ENCODE measurements around the gene PNPLA1.

PNPLA1 gene

GRCh38 chr6:36230371-36230770 is 39.5 kb upstream of the PNPLA1 start:
- Histone ChIP-seq H3K4me1 (ENCODE audit: control insufficient read depth in 1 of 2, insufficient read depth in 2 of 2, low read length in 2 of 2) (peaks cover 11 to 24% of the 10 kb centered on the region in 2 donors), H3K9me3 (ENCODE audit: control insufficient read depth in 1 of 2, low read length in 2 of 2) (no peaks in the 10 kb centered on the region), H3K9ac (ENCODE audit: low read depth in 1 of 2, low read length in 2 of 2) (no peak overlapping the region), H3K27ac (ENCODE audit: low read depth, low read length) (no peak overlapping the region), H3K27me3 (ENCODE audit: control insufficient read depth in 1 of 2, insufficient read depth in 2 of 2, low read length in 2 of 2) (no peaks in the 10 kb centered on the region), H3K4me3 (ENCODE audit: low read depth in 1 of 2, low read length in 2 of 2) (no peak overlapping the region), H3K36me3 (ENCODE audit: control insufficient read depth in 1 of 2, insufficient read depth in 2 of 2, low read length in 2 of 2) (peaks cover 16 to 52% of the 10 kb centered on the region in 2 donors)

GRCh38 chr6:36232172-36232571 is 37.7 kb upstream of the PNPLA1 start:
- Histone ChIP-seq H3K27ac (ENCODE audit: low read depth, low read length) (no peak overlapping the region), H3K27me3 (ENCODE audit: control insufficient read depth in 1 of 2, insufficient read depth in 2 of 2, low read length in 2 of 2) (no peaks in the 10 kb centered on the region), H3K9me3 (ENCODE audit: control insufficient read depth in 1 of 2, low read length in 2 of 2) (no peaks in the 10 kb centered on the region), H3K4me1 (ENCODE audit: control insufficient read depth in 1 of 2, insufficient read depth in 2 of 2, low read length in 2 of 2) (peaks cover 11 to 15% of the 10 kb centered on the region in 2 donors), H3K9ac (ENCODE audit: low read depth in 1 of 2, low read length in 2 of 2) (no peak overlapping the region), H3K4me3 (ENCODE audit: low read depth in 1 of 2, low read length in 2 of 2) (no peak overlapping the region), H3K36me3 (ENCODE audit: control insufficient read depth in 1 of 2, insufficient read depth in 2 of 2, low read length in 2 of 2) (peaks cover 16 to 53% of the 10 kb centered on the region in 2 donors)

- Histone ChIP-seq H3K4me1 (ENCODE audit: control insufficient read depth in 1 of 2, insufficient read depth in 2 of 2, low read length in 2 of 2) (no peaks in the 10 kb centered on the region), H3K9me3 (ENCODE audit: control insufficient read depth in 1 of 2, low read length in 2 of 2) (no peaks in the 10 kb centered on the region), H3K27ac (ENCODE audit: low read depth, low read length) (no peak overlapping the region), H3K9ac (ENCODE audit: low read depth in 1 of 2, low read length in 2 of 2) (no peak overlapping the region), H3K27me3 (ENCODE audit: control insufficient read depth in 1 of 2, insufficient read depth in 2 of 2, low read length in 2 of 2) (no peaks in the 10 kb centered on the region), H3K36me3 (ENCODE audit: control insufficient read depth in 1 of 2, insufficient read depth in 2 of 2, low read length in 2 of 2) (peaks cover 6 to 29% of the 10 kb centered on the region in 2 donors), H3K4me3 (ENCODE audit: low read depth in 1 of 2, low read length in 2 of 2) (no peak overlapping the region)
Observed at GRCh38 chr6:36235309-36235708, 34.6 kb upstream of the PNPLA1 start.

GRCh38 chr6:36235862-36236261 is 34.0 kb upstream of the PNPLA1 start:
- Histone ChIP-seq H3K36me3 (ENCODE audit: control insufficient read depth in 1 of 2, insufficient read depth in 2 of 2, low read length in 2 of 2) (peaks cover 5 to 23% of the 10 kb centered on the region in 2 donors), H3K4me1 (ENCODE audit: control insufficient read depth in 1 of 2, insufficient read depth in 2 of 2, low read length in 2 of 2) (no peaks in the 10 kb centered on the region), H3K9ac (ENCODE audit: low read depth in 1 of 2, low read length in 2 of 2) (no peak overlapping the region), H3K4me3 (ENCODE audit: low read depth in 1 of 2, low read length in 2 of 2) (no peak overlapping the region), H3K27me3 (ENCODE audit: control insufficient read depth in 1 of 2, insufficient read depth in 2 of 2, low read length in 2 of 2) (no peaks in the 10 kb centered on the region), H3K9me3 (ENCODE audit: control insufficient read depth in 1 of 2, low read length in 2 of 2) (no peaks in the 10 kb centered on the region), H3K27ac (ENCODE audit: low read depth, low read length) (no peak overlapping the region)

GRCh38 chr6:36239774-36240173 is 30.1 kb upstream of the PNPLA1 start:
- H3K27me3 ChIP-seq (ENCODE audit: control insufficient read depth in 1 of 2, insufficient read depth in 2 of 2, low read length in 2 of 2), result no peaks in the 10 kb centered on the region
- peaks cover 0 to 3% of the 10 kb centered on the region in 2 donors for H3K4me1 ChIP-seq (ENCODE audit: control insufficient read depth in 1 of 2, insufficient read depth in 2 of 2, low read length in 2 of 2)
- no peak overlapping the region for H3K27ac ChIP-seq (ENCODE audit: low read depth, low read length)
- H3K36me3 ChIP-seq (ENCODE audit: control insufficient read depth in 1 of 2, insufficient read depth in 2 of 2, low read length in 2 of 2), result peaks cover 0 to 4% of the 10 kb centered on the region in 2 donors
- no peak overlapping the region for H3K4me3 ChIP-seq (ENCODE audit: low read depth in 1 of 2, low read length in 2 of 2)
- H3K9me3 ChIP-seq (ENCODE audit: control insufficient read depth in 1 of 2, low read length in 2 of 2), result no peaks in the 10 kb centered on the region
- H3K9ac ChIP-seq (ENCODE audit: low read depth in 1 of 2, low read length in 2 of 2), result no peak overlapping the region

- H3K4me1 ChIP-seq (ENCODE audit: control insufficient read depth in 1 of 2, insufficient read depth in 2 of 2, low read length in 2 of 2), result peaks cover 13% of the 10 kb centered on the region in 2 donors
Observed at GRCh38 chr6:36241728-36242127, 28.1 kb upstream of the PNPLA1 start.

GRCh38 chr6:36242161-36242560 is 27.7 kb upstream of the PNPLA1 start:
- Histone ChIP-seq H3K27ac (ENCODE audit: low read depth, low read length) (no peak overlapping the region), H3K27me3 (ENCODE audit: control insufficient read depth in 1 of 2, insufficient read depth in 2 of 2, low read length in 2 of 2) (no peaks in the 10 kb centered on the region), H3K36me3 (ENCODE audit: control insufficient read depth in 1 of 2, insufficient read depth in 2 of 2, low read length in 2 of 2) (no peaks in the 10 kb centered on the region), H3K9me3 (ENCODE audit: control insufficient read depth in 1 of 2, low read length in 2 of 2) (no peaks in the 10 kb centered on the region), H3K9ac (ENCODE audit: low read depth in 1 of 2, low read length in 2 of 2) (no peak overlapping the region), H3K4me1 (ENCODE audit: control insufficient read depth in 1 of 2, insufficient read depth in 2 of 2, low read length in 2 of 2) (peaks cover 13% of the 10 kb centered on the region in 2 donors), H3K4me3 (ENCODE audit: low read depth in 1 of 2, low read length in 2 of 2) (no peak overlapping the region)

More at GRCh38 chr6:36241728-36242127, 28.1 kb upstream of the PNPLA1 start:
- no peaks in the 10 kb centered on the region for H3K27me3 ChIP-seq (ENCODE audit: control insufficient read depth in 1 of 2, insufficient read depth in 2 of 2, low read length in 2 of 2)
- no peak overlapping the region for H3K4me3 ChIP-seq (ENCODE audit: low read depth in 1 of 2, low read length in 2 of 2)
- no peaks in the 10 kb centered on the region for H3K9me3 ChIP-seq (ENCODE audit: control insufficient read depth in 1 of 2, low read length in 2 of 2)
- no peak overlapping the region for H3K27ac ChIP-seq (ENCODE audit: low read depth, low read length)
- H3K36me3 ChIP-seq (ENCODE audit: control insufficient read depth in 1 of 2, insufficient read depth in 2 of 2, low read length in 2 of 2), result no peaks in the 10 kb centered on the region
- no peak overlapping the region for H3K9ac ChIP-seq (ENCODE audit: low read depth in 1 of 2, low read length in 2 of 2)

- no peaks in the 10 kb centered on the region for H3K36me3 ChIP-seq (ENCODE audit: control insufficient read depth in 1 of 2, insufficient read depth in 2 of 2, low read length in 2 of 2)
Observed at GRCh38 chr6:36242626-36243025, 27.2 kb upstream of the PNPLA1 start.

GRCh38 chr6:36243562-36244212 is 26.2 kb upstream of the PNPLA1 start:
- Histone ChIP-seq H3K9ac (ENCODE audit: low read depth in 1 of 2, low read length in 2 of 2) (no peak overlapping the region), H3K36me3 (ENCODE audit: control insufficient read depth in 1 of 2, insufficient read depth in 2 of 2, low read length in 2 of 2) (no peaks in the 10 kb centered on the region), H3K4me1 (ENCODE audit: control insufficient read depth in 1 of 2, insufficient read depth in 2 of 2, low read length in 2 of 2) (peaks cover 13% of the 10 kb centered on the region in 2 donors), H3K27me3 (ENCODE audit: control insufficient read depth in 1 of 2, insufficient read depth in 2 of 2, low read length in 2 of 2) (no peaks in the 10 kb centered on the region), H3K27ac (ENCODE audit: low read depth, low read length) (no peak overlapping the region), H3K4me3 (ENCODE audit: low read depth in 1 of 2, low read length in 2 of 2) (no peak overlapping the region), H3K9me3 (ENCODE audit: control insufficient read depth in 1 of 2, low read length in 2 of 2) (no peaks in the 10 kb centered on the region)

More at GRCh38 chr6:36242626-36243025, 27.2 kb upstream of the PNPLA1 start:
- no peaks in the 10 kb centered on the region for H3K9me3 ChIP-seq (ENCODE audit: control insufficient read depth in 1 of 2, low read length in 2 of 2)
- H3K27ac ChIP-seq (ENCODE audit: low read depth, low read length), result no peak overlapping the region
- H3K4me3 ChIP-seq (ENCODE audit: low read depth in 1 of 2, low read length in 2 of 2), result no peak overlapping the region
- peaks cover 13% of the 10 kb centered on the region in 2 donors for H3K4me1 ChIP-seq (ENCODE audit: control insufficient read depth in 1 of 2, insufficient read depth in 2 of 2, low read length in 2 of 2)
- H3K27me3 ChIP-seq (ENCODE audit: control insufficient read depth in 1 of 2, insufficient read depth in 2 of 2, low read length in 2 of 2), result no peaks in the 10 kb centered on the region
- H3K9ac ChIP-seq (ENCODE audit: low read depth in 1 of 2, low read length in 2 of 2), result no peak overlapping the region

GRCh38 chr6:36244641-36245280 is 25.1 kb upstream of the PNPLA1 start:
- Histone ChIP-seq H3K9me3 (ENCODE audit: control insufficient read depth in 1 of 2, low read length in 2 of 2) (no peaks in the 10 kb centered on the region), H3K9ac (ENCODE audit: low read depth in 1 of 2, low read length in 2 of 2) (no peak overlapping the region), H3K4me1 (ENCODE audit: control insufficient read depth in 1 of 2, insufficient read depth in 2 of 2, low read length in 2 of 2) (peaks cover 13% of the 10 kb centered on the region in 2 donors), H3K27me3 (ENCODE audit: control insufficient read depth in 1 of 2, insufficient read depth in 2 of 2, low read length in 2 of 2) (no peaks in the 10 kb centered on the region), H3K36me3 (ENCODE audit: control insufficient read depth in 1 of 2, insufficient read depth in 2 of 2, low read length in 2 of 2) (no peaks in the 10 kb centered on the region), H3K27ac (ENCODE audit: low read depth, low read length) (no peak overlapping the region), H3K4me3 (ENCODE audit: low read depth in 1 of 2, low read length in 2 of 2) (no peak overlapping the region)
